Loucy (cell line): ENCODE data around the gene BIN1.

Experiments used
- EZH2phosphoT487 ChIP-seq: fragments of 200-600 bp; IDR thresholded peaks from 2 replicates; pipeline ENCODE4 v1.6.1; 2018; ENCODE audit warnings: antibody characterized with exemption, mild to moderate bottlenecking, moderate library complexity, borderline replicate concordance
- TF ChIP-seq, protein P1 (sequence below): fragments of 200-600 bp; sonication (generic); conservative IDR thresholded peaks from 2 replicates; pipeline ENCODE4 v1.5.1; 2014; ENCODE audit warnings: mild to moderate bottlenecking, antibody characterized with exemption, low read length

DNA sequence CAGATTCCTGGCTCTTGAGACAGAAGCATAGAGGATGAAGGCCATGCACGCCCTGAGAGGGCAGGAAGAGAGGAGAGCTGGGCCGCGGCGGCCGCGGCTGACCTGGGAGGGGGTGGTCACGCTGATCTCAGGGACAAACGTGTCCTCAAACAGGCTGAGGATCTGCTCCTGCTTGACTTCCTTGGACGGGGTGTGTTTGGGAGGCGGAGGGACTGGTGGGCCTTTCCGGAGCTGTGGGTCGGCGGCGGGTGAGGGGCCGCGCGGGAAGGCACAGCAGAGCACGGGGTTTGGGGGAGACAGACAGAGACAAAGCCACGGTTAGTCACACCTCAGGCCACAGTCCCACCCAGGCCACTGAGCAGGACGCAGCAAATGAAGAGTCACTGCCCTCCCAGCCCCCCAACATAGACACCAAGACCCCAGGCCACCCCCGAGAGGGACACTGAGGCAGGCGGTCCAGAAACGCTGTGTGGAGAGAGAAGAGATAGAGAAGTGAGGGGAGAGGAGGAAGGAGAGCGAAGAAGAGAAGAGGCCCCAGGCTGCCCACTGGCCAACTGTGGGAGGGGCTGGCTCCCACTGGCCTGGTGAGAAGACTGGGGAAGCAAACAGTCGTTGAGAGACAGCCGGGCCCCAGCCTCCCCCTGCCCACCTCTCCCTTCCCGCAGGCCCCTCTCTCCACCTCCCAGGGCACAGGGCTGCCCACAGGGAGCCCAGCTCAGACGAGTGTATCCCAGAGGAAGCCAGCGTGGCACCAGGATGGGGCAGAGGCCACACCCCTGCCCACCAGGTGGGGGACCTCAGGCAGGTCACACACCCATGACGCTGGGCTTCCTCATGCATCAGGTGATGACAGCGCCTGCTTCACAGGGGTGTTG lies 49.3 kb downstream of the BIN1 start:
- TF ChIP-seq, protein P1, sequence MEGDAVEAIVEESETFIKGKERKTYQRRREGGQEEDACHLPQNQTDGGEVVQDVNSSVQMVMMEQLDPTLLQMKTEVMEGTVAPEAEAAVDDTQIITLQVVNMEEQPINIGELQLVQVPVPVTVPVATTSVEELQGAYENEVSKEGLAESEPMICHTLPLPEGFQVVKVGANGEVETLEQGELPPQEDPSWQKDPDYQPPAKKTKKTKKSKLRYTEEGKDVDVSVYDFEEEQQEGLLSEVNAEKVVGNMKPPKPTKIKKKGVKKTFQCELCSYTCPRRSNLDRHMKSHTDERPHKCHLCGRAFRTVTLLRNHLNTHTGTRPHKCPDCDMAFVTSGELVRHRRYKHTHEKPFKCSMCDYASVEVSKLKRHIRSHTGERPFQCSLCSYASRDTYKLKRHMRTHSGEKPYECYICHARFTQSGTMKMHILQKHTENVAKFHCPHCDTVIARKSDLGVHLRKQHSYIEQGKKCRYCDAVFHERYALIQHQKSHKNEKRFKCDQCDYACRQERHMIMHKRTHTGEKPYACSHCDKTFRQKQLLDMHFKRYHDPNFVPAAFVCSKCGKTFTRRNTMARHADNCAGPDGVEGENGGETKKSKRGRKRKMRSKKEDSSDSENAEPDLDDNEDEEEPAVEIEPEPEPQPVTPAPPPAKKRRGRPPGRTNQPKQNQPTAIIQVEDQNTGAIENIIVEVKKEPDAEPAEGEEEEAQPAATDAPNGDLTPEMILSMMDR, result no peak
- TF ChIP-seq EZH2phosphoT487, result no peak
